Inferior parietal cortex (tissue), 1 donor: ENCODE measurements around the gene TIPARP.

ENCODE experiments used
- DNase-seq: peaks from one replicate; pipeline ENCODE4 v3.0.0-alpha.2; 2016; ENCODE audit errors: extremely low spot score

Gene TIPARP

DNA sequence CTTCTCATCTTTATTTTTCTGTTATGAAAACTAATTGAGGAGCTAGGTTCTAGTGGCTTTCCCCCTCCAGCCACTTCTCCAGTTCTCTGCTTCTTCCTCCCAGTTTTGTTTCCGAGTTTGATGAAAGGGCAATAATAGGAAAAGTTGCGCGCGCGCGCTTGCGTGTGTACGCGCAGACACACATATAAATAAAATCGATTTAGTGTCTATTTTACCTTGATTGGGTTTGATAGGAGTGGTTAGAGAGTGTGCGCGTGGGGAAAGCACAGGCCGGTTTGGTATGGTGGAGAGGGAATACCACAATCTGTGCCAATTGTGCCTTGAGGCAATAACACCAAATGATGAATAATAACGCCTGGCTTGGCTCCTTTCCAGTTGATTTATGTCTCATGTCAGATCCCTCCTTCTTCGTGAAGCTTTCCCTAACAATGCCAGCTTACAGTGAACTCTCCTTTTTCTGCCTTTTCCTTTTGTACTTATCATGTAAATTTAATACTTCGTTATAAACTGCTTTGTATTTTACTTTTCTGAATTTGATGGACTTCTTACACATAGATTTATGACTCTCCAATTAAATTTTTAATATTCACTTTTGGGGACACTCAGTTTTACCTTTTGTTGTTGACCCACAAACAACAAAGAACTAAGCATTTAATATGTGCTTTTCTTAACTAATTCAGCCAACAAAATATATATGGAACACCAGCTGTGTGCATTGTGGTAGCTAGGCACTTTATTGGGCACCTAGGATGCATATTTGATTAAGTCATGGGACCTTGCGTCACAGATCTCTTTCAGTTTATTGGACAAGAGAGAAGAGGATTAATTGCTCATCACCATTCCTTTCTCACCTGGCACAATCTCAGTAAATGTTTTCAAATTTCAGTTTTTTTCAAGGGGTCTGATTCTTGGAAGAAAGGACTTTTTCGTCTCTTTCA, 1.7 kb downstream of the TIPARP start:
- no peak for DNase-seq

- no peak for DNase-seq
These were observed 2.5 kb downstream of the TIPARP start for GRCh38 chr3:156676768-156677479.

DNA sequence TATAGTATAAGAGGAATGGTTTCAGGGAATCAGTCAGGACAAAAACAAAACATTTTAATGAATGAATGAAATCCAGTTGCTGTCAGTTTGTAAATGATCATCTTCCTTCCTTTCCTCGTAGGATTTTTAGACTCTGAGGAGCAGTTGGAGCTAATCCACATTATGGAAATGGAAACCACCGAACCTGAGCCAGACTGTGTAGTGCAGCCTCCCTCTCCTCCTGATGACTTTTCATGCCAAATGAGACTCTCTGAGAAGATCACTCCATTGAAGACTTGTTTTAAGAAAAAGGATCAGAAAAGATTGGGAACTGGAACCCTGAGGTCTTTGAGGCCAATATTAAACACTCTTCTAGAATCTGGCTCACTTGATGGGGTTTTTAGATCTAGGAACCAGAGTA, 3.1 kb downstream of the TIPARP start:
- DNase-seq, result no peak

GRCh38 chr3:156678197-156678596, 3.8 kb downstream of the TIPARP start:
- no peak for DNase-seq

DNA sequence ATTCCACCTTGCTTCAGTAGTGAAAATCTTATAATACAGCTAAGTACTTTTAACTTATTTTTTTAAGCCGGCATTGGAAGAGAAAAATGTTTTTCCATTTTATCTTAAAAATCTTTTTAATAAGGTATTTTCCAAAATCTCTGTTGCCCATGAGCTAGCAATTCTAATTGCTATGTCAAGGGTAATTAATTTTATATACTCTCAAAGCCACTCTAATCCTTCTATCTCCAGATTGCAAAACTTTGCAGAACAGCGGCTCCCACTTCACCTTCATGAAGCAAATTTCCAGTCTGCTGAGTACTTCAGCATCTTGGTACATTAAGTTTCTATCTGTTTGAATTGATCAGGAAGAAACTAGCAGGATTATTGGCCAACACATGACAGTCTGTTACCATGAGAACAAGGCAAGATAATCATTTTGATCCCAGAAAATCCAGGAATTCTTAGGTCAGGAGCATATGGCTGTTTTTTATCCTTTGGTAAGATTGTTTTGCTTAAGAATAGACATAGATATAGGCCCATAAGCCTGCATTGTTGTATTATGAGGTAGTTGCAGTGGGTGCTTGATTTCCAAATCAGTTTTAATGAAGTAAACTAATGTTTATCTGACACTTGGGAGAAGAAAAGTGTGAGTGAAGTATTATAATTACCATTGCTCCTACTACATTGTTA, 6.0 kb downstream of the TIPARP start:
- no peak for DNase-seq

DNA sequence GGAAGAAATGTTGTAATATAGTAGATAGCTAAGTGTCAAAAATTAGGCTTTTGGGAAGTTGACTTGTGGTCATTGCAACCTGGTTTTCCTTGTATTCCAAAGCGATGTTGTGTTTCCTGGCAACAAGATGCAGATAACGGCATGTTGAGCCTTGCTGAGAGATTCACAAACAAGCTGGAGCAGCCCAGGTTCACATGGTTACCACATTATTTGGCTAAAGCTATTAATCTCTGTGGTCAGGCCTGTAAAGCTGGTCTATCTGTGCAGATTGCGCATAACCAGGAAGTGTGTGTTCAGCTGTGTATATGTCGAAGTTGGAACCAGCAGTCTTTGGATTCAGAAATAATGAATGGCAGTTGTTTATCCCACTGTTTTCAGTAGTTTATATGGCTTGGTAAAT, 6.6 kb downstream of the TIPARP start:
- DNase-seq, result no peak

- DNase-seq, result no peak
These were observed 8.1 kb downstream of the TIPARP start for GRCh38 chr3:156682501-156682900.

- DNase-seq, result no peak
These were observed 8.6 kb downstream of the TIPARP start for GRCh38 chr3:156682963-156683362.

DNA sequence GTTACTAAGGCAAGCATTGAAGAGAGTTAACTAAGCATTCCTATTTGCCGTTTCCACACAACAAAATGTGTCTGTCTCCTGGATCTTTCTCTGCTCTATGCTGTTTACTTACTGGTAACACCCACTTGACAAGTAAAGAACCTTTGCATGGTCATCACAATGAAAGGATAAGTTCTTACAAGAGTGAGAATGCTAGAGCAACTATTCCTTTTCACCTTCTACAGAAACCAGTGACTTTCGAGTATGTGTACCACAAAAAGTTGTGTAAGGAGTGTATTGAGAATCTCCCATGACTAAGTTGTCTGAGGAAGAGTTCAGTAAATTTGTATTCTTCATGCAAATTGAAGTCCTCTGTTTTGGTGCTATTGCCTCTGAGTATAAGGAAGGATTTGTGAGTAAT, 10.8 kb downstream of the TIPARP start:
- DNase-seq, result no peak

DNA sequence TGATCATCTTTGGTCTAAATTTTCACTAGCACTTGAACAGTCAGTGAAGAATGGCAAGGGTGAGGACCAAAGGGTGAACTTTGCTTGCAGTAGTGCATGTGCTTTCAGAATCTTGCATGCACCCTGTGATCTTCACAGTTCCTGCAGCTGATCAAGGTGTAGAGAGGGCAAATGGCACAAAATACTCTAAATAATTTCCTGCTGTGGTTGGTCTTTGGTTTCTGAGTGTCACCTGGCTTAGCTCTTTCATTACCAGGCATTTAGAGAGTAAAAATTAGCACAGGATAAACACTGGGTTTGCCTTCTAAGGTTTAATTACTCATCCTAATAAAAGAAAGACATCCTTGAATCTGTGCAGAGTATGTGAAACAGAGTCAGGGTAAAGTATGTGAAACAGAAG, 11.4 kb downstream of the TIPARP start:
- DNase-seq, result no peak

DNA sequence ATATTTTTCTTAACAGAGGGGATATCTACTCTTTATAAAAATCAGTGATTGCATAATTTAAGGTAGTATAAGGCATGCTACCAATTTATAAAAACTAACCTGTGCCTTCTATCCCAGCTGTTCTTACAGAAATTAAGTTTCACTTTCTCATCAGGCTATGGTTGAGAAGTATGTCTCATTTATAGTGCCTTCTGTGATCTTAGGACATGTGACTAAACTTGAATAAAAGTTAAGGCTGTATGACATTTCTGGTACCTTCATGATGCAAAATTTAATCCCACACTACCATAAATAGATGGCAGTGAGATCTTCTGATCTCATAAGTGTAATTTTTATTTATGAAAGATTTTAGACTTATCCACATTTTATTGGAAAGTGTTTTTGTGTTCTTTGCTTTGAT, 12.6 kb downstream of the TIPARP start:
- no peak for DNase-seq

DNA sequence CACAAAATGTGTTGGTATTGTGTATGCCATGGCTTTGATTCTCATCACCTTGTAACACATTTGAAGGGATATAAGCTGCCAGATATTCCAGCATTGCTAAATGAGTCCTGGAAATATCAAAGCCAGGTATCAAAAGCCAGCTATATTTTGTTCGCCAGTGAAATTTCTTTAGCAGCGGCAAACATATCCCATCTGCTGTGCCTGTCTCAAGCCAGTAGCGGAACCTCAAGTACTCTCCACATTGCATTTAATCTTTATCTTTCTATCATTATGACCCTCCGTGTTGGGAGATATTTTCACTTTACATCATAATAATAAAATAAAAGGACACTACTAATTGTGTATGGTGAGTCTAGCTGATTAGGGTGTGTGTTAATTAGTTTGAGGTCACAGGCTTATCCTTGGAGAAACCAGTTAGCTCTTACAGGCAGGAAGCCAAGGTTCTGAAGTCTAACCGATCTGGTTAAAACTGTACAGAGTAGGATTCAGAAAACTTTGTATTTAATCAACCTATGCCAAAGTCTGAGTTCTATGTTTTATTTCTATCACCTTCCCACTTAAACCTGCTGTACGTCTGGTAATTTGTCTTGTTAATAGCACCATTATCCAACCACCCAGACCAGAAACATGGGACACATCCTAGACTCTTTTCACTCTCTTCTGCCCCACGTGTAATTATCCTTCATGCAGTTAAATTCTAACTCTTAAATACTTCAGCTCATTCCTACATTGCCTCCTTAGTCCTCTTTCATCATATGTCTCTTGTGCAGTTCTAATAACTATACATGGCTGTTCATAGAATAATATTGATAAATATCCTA, 14.5 kb downstream of the TIPARP start:
- DNase-seq, result no peak

GRCh38 chr3:156689608-156690007, 15.2 kb downstream of the TIPARP start:
- no peak for DNase-seq

DNA sequence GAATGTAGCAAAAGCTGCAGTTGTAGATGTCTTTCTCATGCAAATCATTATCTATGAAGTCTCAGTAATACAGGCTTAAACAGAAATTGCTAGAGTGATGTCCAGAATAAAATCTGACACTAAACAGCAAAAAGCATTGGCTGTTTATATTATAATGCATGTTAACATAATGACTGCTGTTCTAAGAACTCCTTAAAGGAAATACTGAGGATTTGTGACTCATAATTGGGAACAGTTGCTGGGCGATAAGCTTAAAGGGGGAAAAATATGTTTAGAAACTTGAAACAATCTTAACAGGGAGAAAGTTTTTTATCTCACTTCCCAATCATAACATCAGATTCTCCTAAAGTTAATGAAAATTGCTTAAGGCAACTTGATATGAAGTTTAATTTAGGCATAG, 17.5 kb downstream of the TIPARP start:
- no peak for DNase-seq

GRCh38 chr3:156693166-156693565, 18.8 kb downstream of the TIPARP start:
- no peak for DNase-seq

GRCh38 chr3:156694536-156694935, 20.1 kb downstream of the TIPARP start:
- DNase-seq, result no peak

DNA sequence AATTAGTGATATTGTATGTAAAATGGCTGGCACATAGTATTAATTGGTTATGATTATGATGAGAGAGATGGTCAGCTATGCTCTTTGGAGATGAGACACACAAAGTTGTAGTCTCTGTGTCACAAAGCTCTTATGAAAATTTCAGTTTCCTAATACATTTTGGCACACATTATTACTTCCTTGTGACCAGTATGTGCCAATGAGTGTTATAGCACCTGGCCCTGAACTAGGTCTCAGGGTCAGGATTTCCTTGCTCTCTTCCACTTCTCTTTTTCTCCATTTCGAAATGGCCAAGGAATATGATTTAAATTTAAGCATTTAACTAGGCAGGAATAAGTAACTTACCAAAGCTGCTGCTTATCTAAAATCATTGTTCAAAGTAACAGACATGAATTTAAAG, 28.0 kb downstream of the TIPARP start:
- DNase-seq, result no peak

- no peak for DNase-seq
These were observed 30.1 kb downstream of the TIPARP start for GRCh38 chr3:156704370-156705036.

DNA sequence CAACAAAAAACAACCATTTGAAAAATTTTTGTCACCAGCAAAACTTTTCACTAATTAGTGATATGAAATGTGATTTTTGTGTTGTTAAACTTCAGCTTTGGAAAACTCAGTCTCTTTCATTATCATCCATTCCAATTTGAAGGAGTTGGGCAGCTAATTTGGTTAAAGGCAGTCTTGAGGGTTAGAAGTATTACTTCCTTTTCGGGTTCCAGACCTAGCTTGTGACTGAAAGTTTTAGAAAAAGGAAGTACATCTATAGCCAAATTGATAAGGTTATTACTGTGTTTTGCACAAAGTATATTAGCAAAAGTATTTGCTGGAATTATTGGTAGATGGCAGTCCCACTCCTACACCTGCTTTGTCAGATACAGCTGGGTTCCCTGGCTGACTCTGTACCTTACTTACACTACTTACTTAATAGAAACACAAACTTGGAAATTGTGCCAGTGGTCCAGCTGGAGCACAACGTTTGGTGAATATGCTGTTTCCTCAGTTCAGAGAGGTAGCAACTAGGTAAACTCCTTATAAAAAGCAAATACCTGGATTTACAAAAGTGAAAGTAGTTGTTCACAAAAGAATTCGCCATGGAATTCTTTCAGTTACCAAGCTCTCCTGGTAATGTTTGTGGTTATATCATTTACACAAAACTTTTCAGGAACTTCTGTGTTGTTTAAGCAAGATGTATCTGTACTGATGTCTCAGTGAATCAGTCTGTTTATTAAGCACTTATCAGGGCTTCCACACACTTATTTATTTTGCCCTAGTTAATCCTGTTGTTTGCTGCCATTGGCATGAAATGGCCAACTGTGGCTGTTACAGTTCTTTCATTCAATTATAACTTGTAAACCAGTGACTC, 31.6 kb downstream of the TIPARP start:
- no peak for DNase-seq

DNA sequence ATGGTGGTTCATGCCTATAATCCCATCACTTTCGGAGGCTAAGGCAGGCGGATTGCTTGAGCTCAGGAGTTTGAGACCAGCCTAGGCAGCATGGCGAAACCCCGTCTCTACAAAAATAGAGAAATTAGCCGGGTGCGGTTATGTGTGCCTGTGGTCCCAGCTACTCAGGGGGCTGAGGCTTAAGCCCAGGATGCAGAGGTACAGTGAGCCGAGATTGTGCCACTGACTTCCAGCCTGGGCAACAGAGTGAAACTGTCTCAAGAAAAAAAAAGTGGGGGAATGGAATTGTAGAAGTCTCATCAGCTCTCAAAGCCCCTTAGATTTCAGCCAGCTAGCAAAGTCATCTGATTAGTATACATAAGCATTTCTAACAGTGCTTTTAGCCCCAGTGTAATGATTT, 33.2 kb downstream of the TIPARP start:
- DNase-seq, result no peak
